ENCODE data around the gene METRNL. TPM values are rescaled to one million over a fixed set of nuclear protein-coding genes. Genes with fewer than 3 reads are reported as not detected.

METRNL gene
- polyA plus RNA-seq, 4 donors = 45.9 to 80.0 (median 47.4) TPM

DNA sequence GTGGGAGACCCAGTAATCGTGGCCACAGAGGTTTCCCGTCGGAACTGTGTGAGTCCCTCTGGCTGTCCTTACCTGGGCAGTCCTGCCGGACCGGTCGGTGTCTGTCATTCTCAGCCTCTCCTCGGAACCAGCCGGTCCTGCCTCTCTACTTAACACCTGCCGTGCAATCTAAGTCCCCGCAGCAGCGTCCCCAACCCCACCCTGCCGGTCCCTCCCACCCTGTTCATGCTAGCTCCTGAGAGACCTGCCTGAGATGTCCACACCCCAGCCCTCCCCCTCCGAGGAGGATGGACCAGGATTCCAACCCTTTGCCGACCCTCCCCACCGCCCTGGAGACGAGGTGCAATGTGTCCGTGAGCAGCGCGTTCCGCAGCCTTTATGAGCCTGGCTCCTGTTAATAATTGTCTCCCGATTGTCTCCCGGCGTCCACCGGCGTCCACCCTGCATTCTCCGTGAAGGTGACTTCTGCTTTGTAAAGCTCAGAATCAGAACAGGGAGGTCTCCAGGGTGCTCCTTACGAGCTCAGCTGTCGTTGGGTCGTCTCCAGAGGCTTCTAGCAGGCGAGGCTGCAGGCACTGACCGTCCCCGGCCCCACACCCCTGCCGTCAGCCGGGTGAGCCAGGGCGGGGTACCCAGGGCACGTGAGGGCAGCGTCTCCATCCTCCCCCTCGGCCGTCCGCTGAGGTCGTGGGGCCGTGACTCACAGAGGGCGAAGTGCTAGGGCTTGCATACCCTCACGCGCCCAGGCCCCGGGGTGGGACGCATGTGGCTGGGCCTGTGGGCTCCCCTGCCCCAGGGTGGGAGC lies 10.1 kb downstream of the METRNL start:
- DNase-seq (ENCODE audit: low read depth in 4 of 4, low spot score in 3 of 4) = no peak

DNA sequence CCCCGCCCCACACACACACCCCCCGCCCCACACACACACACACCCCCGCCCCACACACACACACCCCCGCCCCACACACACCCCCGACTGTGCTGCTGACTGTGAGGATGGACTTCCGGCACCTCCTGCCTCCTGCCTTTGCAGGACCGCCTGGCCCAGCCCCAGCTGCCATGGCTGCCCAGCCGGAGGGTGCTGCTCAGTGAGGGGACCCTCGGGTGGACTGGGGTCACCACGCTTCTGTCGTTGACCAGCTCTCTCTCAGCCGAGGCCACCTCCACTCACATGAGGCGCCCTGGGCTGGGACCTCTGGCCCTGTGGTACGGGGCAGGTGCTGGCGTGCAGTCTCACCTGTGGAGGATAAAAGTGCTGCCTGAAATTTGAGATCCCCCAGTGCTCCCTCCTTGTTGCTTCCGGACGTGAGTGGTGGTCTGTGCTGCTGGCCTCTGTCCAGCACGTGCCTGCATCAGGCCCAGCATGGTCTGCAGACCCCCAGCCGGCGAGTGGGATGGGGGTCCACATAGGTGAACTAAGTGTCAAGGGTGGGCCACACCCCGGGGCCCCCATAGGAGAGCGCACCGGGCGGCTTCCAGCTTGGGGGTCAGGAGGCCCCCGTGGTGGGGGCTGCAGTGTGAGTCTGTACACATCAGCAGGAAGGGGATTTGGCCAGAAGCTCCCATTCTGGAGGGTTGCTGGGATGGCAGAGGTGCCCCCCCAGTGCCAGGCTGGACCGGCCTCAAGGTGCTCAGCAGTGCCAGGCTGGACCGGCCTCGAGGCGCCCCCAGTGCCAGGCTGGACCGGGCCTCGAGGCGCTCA lies 11.2 kb downstream of the METRNL start:
- no peak for DNase-seq (ENCODE audit: low read depth in 4 of 4, low spot score in 3 of 4)

DNA sequence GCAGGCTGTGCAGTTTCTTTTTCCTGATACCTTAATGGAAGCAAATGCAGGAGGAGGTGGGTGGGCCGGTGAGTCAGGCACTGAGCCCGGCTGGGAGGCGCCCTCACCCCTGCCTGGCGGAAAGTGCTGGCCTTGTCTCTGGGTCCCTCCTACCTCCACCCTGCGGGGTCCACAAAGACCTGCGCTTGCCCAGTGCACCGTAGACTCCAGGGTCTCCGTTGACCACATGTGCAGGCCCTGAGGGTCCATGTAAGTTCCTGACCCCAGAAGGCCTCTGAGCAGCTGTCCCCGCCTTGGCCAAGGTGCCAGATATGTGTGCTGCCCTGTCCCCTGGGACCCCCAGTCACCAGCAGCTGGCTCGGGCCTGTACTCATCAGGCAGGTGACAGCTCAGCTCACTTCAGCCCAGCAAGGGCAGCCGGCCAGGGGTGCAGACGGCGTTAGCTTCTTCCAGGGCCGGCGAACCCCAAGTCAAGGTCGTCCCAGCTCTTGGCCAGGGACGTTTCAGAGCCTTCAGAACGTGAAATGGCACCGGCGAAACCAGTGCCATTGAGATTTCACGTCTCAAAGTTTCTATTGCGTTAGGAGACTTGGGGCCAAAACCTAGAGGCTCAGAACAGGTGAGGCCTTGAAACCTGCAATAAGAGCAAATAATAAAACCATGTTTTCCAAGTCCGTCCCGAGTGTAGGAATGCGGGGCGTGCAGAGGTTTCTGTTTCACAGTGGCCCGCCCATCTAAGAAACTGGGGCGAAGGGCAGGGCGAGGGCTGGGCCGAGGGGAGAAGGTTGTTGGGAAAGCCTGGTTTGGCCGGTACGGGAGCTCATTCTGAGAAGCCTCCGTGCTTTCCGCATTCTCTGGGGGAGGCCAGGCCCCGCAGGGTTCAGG lies 12.1 kb downstream of the METRNL start:
- DNase-seq (ENCODE audit: low read depth in 4 of 4, low spot score in 3 of 4) = no peak

- no peak for DNase-seq (ENCODE audit: low read depth in 4 of 4, low spot score in 3 of 4)
Observed at GRCh38 chr17:83092186-83092585, 12.8 kb downstream of the METRNL start.

DNA sequence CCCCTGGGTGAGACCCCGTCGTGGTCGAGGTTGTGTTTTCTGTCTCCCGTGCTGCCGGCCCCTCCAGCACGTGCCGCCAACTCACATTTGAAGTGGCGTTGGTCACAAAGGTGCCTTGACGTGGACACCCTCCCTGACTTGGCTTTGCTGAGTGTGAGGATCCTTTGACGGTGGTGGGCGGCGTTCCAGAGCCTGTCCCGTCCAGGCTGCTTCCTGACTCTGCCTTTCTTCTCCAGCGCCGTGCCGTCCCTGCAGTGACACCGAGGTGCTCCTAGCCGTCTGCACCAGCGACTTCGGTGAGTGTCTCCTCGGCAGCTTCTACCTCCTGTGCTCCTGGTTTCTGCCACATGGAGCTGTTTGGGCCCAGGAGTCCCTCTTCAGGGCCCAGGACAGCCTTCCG lies 13.5 kb downstream of the METRNL start:
- DNase-seq (ENCODE audit: low read depth in 4 of 4, low spot score in 3 of 4) = no peak

DNA sequence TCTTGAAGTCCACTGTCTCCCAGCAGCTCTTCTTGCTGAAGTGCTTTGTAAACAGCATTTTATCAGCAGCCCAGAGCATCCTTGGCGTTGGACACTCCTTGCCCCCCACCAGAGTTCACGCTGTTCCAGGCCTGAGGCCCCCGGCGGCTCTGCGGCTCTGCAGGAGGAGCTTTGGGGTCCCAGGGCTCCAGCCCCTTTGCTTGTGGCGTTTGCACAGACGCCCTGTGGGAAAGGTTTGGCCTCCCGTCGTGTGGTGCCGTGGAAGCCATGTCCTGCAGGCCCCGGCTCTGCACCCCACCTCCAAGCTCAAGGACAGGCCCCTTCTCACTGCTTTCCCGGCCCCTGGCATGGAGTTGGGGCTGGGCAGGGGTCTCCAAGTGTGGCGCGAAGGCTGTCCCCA lies 14.1 kb downstream of the METRNL start:
- DNase-seq (ENCODE audit: low read depth in 4 of 4, low spot score in 3 of 4) = no peak

GRCh38 chr17:83094291-83094690 lies 14.9 kb downstream of the METRNL start:
- DNase-seq (ENCODE audit: low read depth in 4 of 4, low spot score in 3 of 4) = no peak

GRCh38 chr17:83095016-83095415 lies 15.6 kb downstream of the METRNL start:
- DNase-seq (ENCODE audit: low read depth in 4 of 4, low spot score in 3 of 4) = no peak

- DNase-seq (ENCODE audit: low read depth in 4 of 4, low spot score in 3 of 4) = no peak
Observed at GRCh38 chr17:83096401-83097224, 17.2 kb downstream of the METRNL start.

- DNase-seq (ENCODE audit: low read depth in 4 of 4, low spot score in 3 of 4) = no peak
Observed at GRCh38 chr17:83097831-83098230, 18.4 kb downstream of the METRNL start.

- DNase-seq (ENCODE audit: low read depth in 4 of 4, low spot score in 3 of 4) = no peak
Observed at GRCh38 chr17:83098241-83099085, 19.1 kb downstream of the METRNL start.

DNA sequence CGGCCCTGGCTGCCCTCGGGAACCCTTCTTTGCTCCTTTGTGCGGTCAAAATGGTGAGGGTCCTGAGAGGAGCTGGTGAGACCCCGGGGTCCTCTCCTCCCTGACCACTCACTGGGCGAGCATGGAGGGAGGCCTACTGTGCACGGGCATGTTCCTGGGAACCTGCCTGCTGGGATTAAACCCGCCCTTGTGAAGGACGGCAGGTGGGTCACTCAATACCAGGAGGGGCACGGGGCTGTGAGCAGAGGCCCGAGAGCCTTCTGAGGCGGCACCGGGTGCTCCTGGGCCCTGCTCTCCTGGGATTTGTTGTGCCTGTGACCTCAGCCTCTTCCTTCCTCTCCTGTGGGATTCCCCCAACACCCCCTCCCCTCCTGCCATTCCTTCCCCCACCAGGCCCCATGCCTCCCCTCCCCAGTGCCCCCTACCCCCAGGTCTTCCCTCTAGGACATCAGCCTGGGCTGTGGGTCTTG lies 19.7 kb downstream of the METRNL start:
- DNase-seq (ENCODE audit: low read depth in 4 of 4, low spot score in 3 of 4) = no peak

DNA sequence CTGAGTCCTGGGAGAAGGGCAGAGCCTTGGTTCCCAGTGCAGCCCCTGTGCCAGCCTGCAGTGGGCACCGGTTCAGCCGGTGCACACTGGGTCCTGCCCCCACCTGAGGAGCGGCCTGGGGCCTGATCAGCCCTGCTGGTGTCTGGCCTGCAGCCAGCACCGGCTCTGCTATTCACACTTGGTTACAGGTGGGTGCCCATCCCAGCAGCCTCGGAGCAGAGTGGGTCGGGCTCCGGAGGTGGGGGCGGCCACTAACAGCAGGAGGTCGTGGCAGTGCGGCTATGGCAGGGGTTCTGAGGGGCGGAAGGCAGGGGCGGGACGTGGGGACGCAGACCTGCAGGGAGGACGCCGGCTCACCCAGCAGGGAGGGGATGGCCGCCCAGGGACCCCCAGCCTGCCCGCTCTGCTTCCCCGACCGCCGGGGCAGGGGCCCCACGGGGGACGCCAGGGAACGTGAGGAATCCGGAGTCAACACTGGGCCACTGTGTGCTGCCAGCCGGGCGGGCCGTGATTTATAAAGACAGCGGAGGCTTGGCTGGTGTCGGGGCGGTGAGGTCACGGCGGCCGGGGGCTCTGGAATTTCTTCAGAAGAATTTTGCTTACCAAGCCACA lies 20.3 kb downstream of the METRNL start:
- no peak for DNase-seq (ENCODE audit: low read depth in 4 of 4, low spot score in 3 of 4)

- no peak for DNase-seq (ENCODE audit: low read depth in 4 of 4, low spot score in 3 of 4)
Observed at GRCh38 chr17:83100220-83100852, 20.9 kb downstream of the METRNL start.

- DNase-seq (ENCODE audit: low read depth in 4 of 4, low spot score in 3 of 4) = no peak
Observed at GRCh38 chr17:83100853-83101391, 21.5 kb downstream of the METRNL start.

- DNase-seq (ENCODE audit: low read depth in 4 of 4, low spot score in 3 of 4) = no peak
Observed at GRCh38 chr17:83101805-83102480, 22.5 kb downstream of the METRNL start.

DNA sequence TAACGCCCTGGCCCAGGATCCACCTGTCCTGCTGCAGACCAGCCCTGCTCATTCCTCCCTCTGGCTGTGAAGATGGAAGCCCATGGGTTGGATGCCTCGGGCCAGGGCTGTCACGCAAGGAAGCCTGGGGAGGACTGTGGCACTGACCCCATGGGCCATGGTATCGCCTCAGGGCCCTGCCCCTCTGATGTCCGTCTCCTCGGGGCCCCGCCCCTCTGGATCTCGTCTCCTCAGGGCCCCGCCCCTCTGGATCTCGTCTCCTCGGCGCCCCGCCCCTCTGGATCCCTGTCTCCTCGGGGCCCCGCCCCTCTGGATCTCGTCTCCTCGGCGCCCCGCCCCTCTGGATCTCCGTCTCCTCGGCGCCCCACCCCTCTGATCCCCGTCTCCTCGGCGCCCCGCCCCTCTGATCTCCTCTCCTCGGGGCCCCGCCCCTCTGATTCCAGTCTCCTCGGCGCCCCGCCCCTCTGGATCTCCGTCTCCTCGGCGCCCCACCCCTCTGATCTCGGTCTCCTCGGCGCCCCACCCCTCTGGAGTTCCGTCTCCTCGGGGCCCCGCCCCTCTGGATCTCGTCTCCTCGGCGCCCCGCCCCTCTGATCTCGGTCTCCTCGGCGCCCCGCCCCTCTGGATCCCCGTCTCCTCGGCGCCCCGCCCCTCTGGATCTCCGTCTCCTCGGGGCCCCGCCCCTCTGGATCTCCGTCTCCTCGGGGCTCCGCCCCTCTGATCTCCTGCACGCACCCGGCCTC lies 24.0 kb downstream of the METRNL start:
- no peak for DNase-seq (ENCODE audit: low read depth in 4 of 4, low spot score in 3 of 4)

Data from right renal pelvis (tissue), 4 donors.